ENCODE data around the gene CUL3. TPM values are rescaled to one million over a fixed set of nuclear protein-coding genes. Genes with fewer than 3 reads are reported as not detected.

CUL3 gene
- total and polyA plus RNA-seq, 2 of the 13 experiments (the other 11 are each of a cell fraction or from before 2014, with no cell fraction given) = 33.2 to 62.3 TPM

DNA sequence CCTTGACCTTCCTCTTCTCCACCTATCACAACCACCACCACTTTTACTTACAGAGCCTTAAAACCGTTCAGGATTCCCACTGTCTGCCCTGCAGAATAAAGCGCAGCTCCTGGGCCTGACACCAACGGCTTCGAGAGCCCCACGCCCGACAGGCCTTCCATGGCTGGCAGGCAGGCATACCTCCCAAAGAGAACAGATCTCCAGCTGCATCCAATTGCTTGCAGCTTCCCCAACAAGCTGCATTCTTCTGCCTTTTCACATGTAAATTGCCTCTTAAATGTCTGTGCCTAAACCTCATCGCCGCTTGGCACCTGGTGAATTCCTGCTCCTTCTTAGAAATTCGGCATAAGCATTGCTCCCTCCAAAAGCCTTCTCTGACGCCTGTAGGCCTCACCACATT, 151.7 kb downstream of the CUL3 start:
- TF ChIP-seq THYN1 (CRISPR knock-in tag; IDR thresholded peaks at IDR 0.05; ENCODE audit: borderline replicate concordance, low read depth) = no peak
- TF ChIP-seq, protein P1, sequence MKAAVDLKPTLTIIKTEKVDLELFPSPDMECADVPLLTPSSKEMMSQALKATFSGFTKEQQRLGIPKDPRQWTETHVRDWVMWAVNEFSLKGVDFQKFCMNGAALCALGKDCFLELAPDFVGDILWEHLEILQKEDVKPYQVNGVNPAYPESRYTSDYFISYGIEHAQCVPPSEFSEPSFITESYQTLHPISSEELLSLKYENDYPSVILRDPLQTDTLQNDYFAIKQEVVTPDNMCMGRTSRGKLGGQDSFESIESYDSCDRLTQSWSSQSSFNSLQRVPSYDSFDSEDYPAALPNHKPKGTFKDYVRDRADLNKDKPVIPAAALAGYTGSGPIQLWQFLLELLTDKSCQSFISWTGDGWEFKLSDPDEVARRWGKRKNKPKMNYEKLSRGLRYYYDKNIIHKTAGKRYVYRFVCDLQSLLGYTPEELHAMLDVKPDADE (CRISPR knock-in tag; IDR thresholded peaks at IDR 0.05) = no peak
- TF ChIP-seq ZNF703 (CRISPR knock-in tag; IDR thresholded peaks at IDR 0.05; ENCODE audit: borderline replicate concordance) = no peak
- TF ChIP-seq, protein P2, sequence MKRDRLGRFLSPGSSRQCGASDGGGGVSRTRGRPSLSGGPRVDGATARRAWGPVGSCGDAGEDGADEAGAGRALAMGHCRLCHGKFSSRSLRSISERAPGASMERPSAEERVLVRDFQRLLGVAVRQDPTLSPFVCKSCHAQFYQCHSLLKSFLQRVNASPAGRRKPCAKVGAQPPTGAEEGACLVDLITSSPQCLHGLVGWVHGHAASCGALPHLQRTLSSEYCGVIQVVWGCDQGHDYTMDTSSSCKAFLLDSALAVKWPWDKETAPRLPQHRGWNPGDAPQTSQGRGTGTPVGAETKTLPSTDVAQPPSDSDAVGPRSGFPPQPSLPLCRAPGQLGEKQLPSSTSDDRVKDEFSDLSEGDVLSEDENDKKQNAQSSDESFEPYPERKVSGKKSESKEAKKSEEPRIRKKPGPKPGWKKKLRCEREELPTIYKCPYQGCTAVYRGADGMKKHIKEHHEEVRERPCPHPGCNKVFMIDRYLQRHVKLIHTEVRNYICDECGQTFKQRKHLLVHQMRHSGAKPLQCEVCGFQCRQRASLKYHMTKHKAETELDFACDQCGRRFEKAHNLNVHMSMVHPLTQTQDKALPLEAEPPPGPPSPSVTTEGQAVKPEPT (CRISPR knock-in tag; IDR thresholded peaks at IDR 0.05; ENCODE audit: low read depth) = no peak
- no peak for TF ChIP-seq GATAD2A (CRISPR knock-in tag; IDR thresholded peaks at IDR 0.05)
- TF ChIP-seq, protein P3, sequence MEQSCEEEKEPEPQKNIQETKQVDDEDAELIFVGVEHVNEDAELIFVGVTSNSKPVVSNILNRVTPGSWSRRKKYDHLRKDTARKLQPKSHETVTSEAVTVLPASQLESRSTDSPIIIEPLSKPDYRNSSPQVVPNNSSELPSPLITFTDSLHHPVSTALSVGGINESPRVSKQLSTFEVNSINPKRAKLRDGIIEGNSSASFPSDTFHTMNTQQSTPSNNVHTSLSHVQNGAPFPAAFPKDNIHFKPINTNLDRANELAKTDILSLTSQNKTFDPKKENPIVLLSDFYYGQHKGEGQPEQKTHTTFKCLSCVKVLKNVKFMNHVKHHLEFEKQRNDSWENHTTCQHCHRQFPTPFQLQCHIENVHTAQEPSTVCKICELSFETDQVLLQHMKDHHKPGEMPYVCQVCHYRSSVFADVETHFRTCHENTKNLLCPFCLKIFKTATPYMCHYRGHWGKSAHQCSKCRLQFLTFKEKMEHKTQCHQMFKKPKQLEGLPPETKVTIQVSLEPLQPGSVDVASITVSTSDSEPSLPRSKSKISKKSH (CRISPR knock-in tag; IDR thresholded peaks at IDR 0.05; ENCODE audit: borderline replicate concordance) = no peak
- FAIRE-seq = no peak
- in situ Hi-C loops (cut with HindIII; ENCODE audit: extremely low pct_ligation_motif_present, low pct_unique_long_range_greater_than_20kb) (no loop called here), intact Hi-C loops (cut with micrococcal nuclease; ENCODE audit: unreplicated experiment) (no loop called here)
- Histone ChIP-seq H3K27me3 (ENCODE audit: control insufficient read depth in 1 of 2, insufficient read depth in 2 of 2, low read length in 2 of 2) (no peaks in the 10 kb centered on the region; a peak in 1 of 5 replicates), H3K9ac (ENCODE audit: insufficient read depth, low read depth, low read length) (no peak overlapping the region), H2AFZ (ENCODE audit: low read length) (no peak overlapping the region), H3K79me2 (ENCODE audit: insufficient read depth, low read length) (no peaks in the 10 kb centered on the region), H3K4me3 (replicated peaks in 1 of 3; ENCODE audit: insufficient read depth in 1 of 3, low read depth in 2 of 3, low read length in 3 of 3) (no peak overlapping the region), H3K4me2 (ENCODE audit: low read depth, low read length) (no peak overlapping the region), H3K9me3 (ENCODE audit: low read length) (no peaks in the 10 kb centered on the region), H4K20me1 (ENCODE audit: insufficient read depth, low read length) (no peaks in the 10 kb centered on the region), H3K36me3 (replicated peaks in 1 of 2; ENCODE audit: control insufficient read depth in 1 of 2, insufficient read depth in 2 of 2, low read length in 2 of 2) (no peaks in the 10 kb centered on the region), H3K27ac (ENCODE audit: extremely low read length, insufficient read depth, low read length) (no peak overlapping the region), H3K4me1 (ENCODE audit: insufficient read depth, low read length) (no peaks in the 10 kb centered on the region)
- POLR2A ChIA-PET = no interaction called here
- CTCF ChIA-PET (ENCODE audit: low intra/inter-chr PET ratio, low total read pairs) = no interaction called here
- BruUV-seq (replicated peaks) = no TSS peak
- DNase-seq (ENCODE audit: low spot score) = no peak
- WGBS (ENCODE audit: low lambda C conversion rate) = 56% methylated on average over 10 of the region's 10 CpGs
- ATAC-seq = no peak
